GM19467 (cell line): ENCODE measurements around the gene ISG15.
A peak's percentile ranks its signal among the peaks of the same experiment; 100 is the strongest.
"Not testable (repeated sequence)": the region's sequence is repeated elsewhere in the genome, so short reads cannot be mapped to it uniquely, and the experiment has no call there.

ENCODE experiments used
- ATAC-seq: cut with Tn5 transposase; IDR thresholded peaks from one replicate; pipeline ENCODE4 v1.9.1; 2021; ENCODE audit warnings: mild to moderate bottlenecking, moderate library complexity; ENCODE audit not compliant: unreplicated experiment

ISG15 gene

GRCh38 chr1:1024771-1025699 lies 11.7 kb downstream of the ISG15 start:
- no peak for ATAC-seq

- ATAC-seq = no peak
Observed at GRCh38 chr1:1025730-1026129, 12.4 kb downstream of the ISG15 start.

GRCh38 chr1:1026599-1027413 lies 13.5 kb downstream of the ISG15 start:
- ATAC-seq = no peak

GRCh38 chr1:1027791-1028190 lies 14.5 kb downstream of the ISG15 start:
- no peak for ATAC-seq

DNA sequence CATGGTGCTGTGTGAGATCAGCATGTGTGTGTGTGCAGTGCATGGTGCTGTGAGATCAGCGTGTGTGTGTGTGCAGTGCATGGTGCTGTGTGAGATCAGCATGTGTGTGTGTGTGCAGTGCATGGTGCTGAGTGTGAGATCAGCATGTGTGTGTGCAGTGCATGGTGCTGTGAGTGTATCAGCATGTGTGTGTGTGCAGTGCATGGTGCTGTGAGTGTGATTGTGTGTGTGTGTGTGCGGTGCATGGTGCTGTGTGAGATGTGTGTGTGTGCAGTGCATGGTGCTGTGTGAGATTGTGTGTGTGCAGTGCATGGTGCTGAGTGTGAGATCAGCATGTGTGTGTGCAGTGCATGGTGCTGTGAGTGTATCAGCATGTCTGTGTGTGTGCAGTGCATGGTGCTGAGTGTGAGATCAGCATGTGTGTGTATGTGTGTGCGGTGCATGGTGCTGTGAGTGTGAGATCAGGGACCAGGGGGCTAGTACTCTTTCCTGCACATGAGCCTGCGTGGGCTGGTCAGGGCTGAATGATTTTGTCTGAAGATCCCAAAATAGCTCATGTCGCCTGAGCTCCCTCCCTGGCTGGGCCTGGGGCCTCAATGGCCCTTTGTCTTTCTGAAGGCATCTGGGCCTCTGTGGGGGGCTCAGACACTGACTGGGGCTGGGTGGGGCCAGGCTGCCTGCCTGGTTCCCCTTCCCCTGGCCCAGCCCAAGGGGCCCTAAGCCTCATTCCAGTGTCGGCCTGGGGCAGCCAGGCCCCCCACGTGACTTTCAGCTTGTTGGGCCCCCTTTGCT lies 17.8 kb downstream of the ISG15 start:
- not testable (repeated sequence) for ATAC-seq

- no peak for ATAC-seq
Observed at GRCh38 chr1:1031659-1032235, 18.4 kb downstream of the ISG15 start.

DNA sequence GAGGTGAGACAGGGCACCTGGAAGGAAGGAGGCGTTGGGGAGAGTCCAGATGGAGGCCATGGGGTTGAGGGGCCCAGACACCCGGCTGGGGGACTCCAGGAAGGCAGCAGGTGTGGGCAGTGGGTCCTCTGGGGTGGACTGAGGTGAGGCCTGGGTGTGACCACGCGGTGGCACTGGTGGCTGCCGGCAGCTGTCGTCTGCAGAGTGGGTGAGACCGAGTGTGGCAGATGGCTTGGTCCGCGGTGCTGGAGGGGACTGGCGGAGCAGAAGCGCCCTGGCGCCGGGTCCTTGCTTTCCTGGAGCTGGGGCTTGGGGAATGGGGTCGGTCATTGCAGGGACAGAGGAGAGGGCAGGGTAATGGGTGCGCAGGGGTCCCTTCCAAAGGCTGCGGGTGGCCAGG lies 19.1 kb downstream of the ISG15 start:
- ATAC-seq = no peak

DNA sequence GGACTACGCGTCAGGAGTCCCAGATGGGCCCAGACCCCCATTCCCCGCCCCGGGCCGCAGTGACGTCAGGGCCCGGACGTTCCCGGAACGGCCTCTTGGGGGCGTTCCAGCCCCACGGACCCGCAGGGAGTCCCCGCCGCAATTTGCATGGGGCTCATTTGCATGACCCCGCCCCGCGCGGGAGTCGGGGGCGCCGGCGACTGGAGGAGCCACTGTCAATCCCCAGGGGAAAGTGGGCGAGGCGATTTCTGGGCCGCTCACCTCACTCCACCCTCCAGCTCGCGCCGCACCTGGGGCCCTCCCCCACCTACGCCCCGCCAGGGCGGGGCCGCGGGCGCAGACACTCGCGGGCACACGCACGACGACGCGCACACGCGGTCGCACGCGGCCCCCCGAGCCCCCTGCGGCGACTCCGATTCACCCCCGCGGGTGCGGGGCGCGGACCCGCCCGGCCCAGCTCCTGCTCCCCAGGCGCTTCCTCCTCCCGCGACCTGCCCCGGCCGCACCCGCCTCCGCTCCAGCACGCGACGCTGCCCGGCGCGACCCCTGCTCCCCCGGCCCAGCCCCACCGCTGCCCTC lies 19.8 kb downstream of the ISG15 start:
- peak; percentile 68 for ATAC-seq

DNA sequence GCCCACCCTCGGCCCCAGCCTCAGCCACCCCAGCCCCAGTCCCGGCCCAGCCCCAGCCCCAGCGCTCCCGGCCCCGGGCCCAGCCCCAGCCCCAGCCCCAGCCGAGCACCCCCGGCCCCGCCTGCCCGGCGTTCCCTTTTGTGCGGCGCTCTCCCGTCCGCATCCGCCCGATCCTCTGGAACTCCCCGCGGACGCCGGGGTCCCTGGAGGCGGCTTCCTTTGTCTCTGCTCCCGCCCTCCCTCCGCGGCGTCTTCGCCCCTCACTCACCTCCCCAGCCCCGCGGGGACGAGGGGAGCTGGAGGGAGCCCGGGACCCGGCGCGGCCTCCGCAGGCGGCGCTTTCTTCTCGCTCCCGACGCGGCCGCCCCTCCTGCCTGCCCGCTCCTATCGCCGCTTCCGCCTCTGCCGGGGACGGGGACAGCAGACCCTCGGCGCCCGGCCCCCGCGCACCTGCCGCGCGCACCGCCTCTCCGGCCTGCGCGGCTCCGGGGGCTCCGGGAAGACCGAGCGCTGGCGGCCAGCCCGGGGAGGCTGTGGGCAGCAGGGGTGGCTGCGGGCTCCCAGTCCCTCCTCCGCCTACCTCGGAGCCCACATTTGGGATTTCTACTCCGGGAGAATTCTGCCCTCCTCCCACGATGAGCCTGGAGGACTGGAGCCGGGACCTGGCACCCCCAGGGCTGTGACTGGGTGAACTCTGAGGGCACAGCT lies 20.6 kb downstream of the ISG15 start:
- no peak for ATAC-seq

GRCh38 chr1:1034439-1034781 lies 21.1 kb downstream of the ISG15 start:
- no peak for ATAC-seq

DNA sequence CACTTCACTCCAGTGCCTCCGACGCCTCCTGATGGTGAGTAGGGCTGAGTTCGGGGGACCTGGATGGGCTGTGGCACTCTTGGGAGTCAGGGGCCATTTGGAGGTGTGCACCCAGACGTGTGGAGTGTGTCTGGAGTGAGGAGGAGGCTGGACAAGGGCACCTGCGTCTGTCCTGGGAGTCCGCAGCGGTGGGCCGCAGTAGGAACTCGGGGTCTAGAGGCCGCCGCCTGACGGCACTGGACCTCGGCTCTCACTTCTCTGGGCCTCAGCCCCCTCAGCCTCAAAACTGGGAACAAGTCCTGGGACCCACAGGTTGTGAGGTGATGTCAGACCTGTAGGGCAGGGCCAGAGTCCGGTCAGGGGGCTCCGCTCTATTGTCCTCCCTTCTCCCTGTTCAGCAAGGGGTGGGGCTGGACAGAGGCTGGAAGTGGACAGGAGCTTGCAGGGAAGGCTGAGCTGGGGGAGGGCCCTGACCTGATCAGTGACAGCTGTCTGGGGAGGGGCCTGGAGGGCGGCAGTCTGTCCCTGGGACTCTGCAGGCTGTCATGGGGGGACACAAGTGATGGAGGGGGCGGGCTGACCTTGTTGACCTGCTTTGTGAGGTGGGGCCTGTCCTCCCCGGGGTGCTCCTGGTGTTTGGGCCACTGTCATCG lies 22.1 kb downstream of the ISG15 start:
- no peak for ATAC-seq

GRCh38 chr1:1037366-1038327 lies 24.4 kb downstream of the ISG15 start:
- no peak for ATAC-seq

- no peak for ATAC-seq
Observed at GRCh38 chr1:1038694-1039093, 25.4 kb downstream of the ISG15 start.

- ATAC-seq = no peak
Observed at GRCh38 chr1:1039145-1039910, 26.0 kb downstream of the ISG15 start.

DNA sequence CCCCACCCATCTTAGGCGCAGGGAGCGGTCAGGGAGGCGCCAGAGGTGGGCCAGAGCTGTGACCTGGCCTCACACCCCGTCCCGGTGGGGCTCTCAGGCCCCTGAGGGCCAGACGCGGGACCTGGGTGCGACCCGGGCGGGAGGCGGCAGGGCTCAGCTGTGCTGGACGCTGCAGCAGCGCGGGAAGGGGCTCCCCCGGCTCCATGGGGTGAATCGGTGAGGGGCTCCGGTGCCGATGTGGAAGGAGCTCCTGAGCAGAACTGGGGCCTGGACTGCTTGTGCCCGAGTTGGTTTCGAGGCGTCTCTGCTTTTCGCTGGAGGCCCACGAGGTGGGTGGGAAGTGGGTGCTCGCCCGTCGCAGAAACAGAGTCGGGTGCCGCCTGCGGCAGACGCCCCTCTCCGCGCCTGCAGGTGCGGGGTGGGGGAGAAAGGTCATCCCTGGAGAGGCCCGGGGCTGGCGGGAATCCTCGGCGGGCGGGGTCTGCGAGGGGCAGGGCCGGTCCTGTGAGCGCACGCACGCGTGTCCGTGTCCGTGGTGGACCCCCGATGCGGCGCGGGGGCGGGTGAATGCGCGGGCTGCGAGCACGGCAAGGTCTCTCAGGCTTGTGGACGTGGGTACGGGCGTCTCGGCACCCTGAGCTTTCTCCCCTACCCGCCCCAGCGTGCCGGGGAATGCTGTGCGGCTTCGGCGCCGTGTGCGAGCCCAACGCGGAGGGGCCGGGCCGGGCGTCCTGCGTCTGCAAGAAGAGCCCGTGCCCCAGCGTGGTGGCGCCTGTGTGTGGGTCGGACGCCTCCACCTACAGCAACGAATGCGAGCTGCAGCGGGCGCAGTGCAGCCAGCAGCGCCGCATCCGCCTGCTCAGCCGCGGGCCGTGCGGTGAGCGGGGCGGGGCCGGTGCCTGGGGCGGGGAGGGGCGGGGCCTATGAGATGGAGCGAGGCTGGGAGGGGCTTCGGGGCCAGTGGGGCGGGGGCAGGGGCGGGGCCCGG lies 27.0 kb downstream of the ISG15 start:
- no peak for ATAC-seq

GRCh38 chr1:1041092-1041523 lies 27.8 kb downstream of the ISG15 start:
- ATAC-seq = no peak
